ENCODE measurements around the gene COPE. TPM values are rescaled to one million over a fixed set of nuclear protein-coding genes. Genes with fewer than 3 reads are reported as not detected.

Gene COPE
- total RNA-seq, 1 donor from 2014 or later, result 287 TPM

DNA sequence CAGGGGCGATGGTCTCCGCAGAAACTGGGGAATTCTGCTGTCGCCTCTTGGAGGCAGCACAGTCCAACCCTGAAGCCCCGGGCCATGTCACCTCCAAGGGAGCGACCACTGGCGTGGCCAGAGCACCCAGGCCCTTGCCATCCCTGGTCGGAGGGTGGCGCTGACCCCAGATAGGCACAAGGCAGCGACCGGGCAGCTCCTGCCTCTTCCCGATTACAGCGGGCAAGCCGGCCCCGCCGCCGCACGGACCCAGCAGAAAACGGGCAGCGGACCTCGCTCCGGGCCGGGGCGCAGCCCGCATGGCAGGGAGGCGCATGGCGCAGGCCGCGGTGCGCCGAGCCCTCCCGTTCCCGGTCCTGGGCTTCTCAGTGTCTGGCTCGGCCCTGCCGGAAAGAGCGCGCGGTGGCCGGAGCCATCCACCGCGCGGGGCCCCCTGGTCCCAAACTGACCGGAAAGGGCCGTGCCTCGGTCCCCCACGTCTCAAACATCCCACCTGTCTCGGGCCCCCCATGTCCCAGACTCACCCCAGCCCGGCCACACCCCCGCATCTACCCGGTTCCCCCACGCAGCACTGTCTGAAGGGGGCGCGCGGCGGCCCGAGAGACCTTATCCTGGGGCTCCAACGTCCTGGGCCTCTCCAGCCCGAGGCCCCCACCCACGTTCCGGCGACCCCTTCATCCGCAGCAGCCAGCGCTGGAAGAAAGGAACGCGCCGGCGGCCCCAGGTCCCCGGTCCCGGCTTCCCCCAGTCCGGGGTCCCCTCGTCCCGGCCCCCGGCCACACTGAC, 24.0 kb downstream of the COPE start:
- intact Hi-C loops (cut with micrococcal nuclease), result no loop called here

- intact Hi-C loops (cut with micrococcal nuclease), result no loop called here
Measured at GRCh38 chr19:18894254-18895037, 24.7 kb downstream of the COPE start.

GRCh38 chr19:18893587-18894253, 25.5 kb downstream of the COPE start:
- intact Hi-C loops (cut with micrococcal nuclease), result no loop called here

DNA sequence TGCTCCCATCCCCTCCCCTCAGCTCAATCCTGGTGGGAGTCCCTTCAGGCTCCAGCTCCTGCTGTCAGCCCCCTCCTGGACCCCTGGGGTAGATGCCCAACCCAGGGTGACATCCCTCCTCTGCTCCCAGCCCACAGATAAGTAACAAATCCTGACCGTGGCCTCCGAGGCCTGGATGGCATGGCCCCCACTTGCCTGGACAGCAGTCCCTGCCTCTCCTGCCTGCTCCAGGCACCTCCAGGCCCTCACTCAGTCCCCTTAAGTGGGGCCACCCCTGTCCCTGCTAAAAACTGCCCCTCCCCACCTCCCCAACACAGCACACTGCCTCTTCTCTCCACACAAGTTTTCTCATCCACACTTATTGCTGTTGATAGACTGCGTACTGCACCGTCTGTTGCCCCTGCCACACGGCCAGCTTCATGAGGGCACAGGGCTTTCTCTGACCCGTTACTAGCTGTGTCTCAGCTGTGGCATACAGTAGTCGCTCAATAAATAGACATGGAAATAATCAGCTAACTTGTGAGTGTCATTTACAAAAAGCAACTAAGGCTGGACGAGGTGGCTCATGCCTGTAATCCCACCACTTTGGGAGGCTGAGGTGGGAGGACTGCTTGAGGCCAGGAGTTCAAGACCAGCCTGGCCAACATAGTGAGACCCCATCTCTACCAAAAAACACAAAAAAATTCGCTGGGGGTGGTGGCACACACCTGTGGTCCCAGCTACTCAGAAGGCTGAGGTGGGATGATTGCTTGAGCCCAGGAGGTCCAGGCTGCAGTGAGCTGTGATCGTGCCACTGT, 29.0 kb downstream of the COPE start:
- intact Hi-C loops (cut with micrococcal nuclease), result no loop called here

DNA sequence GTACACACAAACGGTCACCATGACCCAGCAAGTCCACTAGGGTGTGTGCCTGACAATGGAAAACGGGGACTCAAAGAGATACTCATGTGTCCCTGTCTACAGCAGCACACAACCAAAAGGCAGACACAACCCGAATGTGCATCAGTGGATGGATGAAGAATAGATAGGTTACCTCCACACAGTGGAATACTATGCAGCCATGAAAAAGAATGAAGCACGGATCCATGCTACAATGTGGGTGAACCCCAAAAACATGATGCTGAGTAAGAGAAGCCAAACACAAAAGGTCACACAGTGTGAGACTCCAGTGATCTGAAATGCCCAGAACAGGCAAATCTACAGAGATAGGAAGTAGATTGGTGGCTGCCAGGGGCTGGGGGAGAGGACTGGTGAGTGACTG, 32.2 kb downstream of the COPE start:
- intact Hi-C loops (cut with micrococcal nuclease), result no loop called here

DNA sequence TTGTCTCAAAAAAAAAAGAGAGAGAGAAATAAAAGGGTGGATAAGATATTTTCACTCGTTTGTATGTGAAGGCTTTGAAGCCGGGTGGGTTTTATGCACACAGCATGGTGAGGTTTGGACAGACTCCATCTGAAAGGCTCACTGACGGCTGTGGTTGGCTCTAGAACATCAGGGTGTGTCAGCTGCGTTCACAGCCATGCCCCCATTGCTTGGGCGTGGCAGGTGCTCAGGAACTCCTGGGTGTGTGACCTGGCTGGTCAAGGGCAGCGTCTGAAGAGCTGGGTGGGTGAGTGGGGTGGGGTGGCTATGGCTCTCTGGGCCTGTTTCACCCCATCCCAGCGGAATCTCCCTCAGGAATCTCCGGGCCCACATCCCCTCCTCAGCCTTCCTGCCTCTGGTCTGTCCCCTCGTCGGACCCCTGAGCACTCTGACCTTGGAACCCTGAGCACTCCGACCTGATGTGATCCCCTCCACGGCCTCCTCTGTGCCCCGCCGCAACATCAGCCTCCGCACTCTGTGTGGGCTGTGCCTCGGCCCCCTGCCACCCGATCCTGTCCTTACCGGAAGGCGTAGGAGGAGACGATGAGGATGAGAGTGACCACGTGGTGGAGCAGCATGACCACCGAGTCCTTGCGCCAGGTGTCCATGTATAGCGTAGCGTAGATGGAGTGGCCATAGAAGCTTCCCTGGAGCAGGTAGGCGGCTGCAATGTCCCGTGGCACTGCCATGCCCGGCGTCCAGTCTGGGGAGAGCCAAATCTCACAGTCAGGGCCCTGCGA, 35.5 kb downstream of the COPE start:
- intact Hi-C loops (cut with micrococcal nuclease), result no loop called here

DNA sequence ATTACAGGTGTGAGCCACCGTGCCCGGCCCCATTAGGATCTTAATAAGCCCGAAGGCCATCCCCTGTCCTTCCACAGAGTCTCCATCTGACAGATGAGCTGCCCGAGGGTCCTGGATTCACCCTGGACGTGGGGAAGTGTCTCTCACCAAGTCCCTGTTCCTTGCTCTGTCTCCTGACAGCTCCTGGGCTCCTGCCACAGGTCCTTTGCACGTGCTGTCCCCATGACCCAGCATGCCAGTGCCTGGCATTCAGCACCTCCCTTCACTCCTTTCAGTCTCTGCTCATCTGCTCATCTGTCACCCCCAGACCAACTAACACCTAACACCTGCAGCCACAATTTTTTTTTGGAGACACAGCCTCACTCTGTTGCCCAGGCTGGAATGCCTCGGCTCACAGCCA, 37.7 kb downstream of the COPE start:
- intact Hi-C loops (cut with micrococcal nuclease), result no loop called here

DNA sequence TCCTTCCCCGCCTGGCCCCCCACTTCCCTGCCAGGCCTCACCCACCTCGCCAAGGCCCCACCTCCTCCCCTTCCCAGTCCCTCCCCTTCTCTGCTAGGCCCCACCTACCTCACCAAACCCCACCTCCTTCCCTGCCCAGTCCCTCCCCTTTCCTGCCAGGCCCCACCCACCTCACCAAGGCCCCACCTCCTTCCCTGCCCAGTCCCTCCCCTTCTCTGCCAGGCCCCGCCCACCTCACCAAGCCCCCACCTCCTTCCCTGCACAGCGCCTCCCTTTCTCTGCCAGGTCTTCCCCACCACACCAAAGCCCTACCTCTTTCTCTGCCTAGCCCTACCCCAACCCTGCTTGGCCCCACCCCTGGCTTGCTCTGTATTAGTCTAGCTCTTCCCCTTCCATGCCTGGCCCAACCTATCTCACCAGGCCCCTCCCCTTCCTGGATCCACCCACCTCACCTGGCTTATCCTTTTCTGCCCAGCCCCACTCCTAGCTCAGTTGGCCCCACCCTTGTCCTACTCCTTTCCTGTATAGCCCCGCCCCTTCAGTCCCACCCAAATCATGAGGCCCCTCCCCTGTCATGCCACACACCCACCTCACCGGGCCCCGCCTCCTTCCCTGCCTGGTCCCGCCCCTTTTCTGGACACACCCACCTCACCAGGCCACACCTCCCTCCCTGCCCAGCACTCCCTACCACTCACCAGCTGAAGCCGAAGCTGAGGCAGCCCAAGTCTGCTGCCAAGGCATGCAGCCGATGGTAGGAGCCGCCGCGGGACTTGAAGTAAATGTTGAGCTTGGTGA, 39.4 kb downstream of the COPE start:
- intact Hi-C loops (cut with micrococcal nuclease), result loop anchor here (1.0 kb wide), 2 partner anchors 53 to 243 kb away; no protein-coding TSS in a partner anchor

- intact Hi-C loops (cut with micrococcal nuclease), result loop anchor here (1.0 kb wide), 1 partner anchor 53 kb away; no protein-coding TSS in a partner anchor
Measured at GRCh38 chr19:18878858-18879578, 40.2 kb downstream of the COPE start.

DNA sequence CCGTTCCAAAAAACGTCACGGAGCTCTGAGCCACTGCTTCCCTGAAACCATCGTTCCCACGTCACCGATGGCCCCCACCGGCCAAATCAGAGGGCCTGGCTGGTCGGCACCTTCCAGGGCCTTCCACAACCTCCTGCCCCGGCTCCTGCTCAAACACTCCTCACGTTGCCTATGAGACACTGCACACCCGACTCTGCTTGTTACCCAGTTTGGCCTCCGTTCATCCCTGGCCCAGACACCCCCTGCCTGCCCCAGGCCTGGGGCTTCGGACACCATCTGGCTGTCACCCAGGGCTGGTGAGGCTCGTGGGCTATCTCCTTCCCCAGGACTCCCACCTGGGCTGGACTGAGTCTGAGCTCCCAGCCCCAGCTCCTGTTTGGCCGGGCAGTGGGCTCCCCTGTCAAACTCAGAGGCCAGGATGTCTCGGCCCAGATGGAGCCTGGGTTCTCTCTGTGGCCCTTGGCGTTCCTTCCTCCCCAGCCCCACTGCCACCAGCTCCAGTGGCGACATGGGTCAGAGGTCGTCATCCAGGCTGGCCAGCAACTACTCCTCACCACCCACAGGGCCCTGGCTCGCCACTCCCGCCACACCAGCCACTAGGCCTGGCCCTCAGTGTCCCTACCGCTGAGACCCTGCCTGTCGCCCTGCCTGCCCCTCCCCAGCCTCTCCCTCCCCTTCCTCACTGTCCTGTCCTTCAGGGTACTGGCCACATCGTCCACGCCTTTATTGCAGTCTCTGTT, 41.0 kb downstream of the COPE start:
- intact Hi-C loops (cut with micrococcal nuclease), result no loop called here

DNA sequence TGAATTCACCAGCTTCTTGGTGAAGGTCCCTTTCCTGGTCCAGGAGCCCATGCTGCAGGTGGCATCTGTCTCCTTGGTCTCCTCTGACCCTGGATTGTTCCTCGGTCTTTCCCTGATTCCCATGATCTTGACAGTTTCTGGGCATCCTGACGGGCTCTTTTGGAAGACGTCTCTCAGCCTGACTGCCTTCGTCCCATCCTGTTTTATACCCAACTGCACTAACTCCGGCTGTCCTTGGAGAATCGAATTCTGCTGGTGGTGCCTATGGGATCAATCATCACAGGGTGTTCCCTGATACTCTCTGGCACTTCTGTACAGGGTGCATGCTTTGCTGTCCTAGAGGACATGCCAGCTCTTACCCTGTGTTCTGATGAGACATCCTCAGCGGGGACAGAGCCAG, 42.3 kb downstream of the COPE start:
- intact Hi-C loops (cut with micrococcal nuclease), result no loop called here

DNA sequence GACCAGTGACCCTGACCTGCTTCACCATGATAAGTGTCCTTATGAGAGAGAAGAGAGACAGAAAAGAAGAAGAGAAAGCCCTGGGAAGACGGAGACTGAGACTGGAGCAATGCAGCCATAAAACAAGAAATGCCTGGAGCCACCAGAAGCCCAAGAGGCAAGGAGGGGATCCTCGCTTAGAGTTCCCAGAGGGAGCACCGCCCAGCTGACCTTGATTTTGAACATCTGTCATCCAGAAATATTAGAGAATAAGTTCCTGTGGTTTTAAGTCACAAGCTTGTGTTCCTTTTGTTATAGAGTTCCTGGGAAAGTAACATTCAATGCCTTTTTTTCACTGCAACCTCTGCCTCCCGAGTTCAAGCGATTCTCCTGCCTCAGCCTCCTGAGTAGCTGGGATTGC, 43.5 kb downstream of the COPE start:
- intact Hi-C loops (cut with micrococcal nuclease), result no loop called here

GRCh38 chr19:18871543-18871942, 47.6 kb downstream of the COPE start:
- intact Hi-C loops (cut with micrococcal nuclease), result no loop called here

DNA sequence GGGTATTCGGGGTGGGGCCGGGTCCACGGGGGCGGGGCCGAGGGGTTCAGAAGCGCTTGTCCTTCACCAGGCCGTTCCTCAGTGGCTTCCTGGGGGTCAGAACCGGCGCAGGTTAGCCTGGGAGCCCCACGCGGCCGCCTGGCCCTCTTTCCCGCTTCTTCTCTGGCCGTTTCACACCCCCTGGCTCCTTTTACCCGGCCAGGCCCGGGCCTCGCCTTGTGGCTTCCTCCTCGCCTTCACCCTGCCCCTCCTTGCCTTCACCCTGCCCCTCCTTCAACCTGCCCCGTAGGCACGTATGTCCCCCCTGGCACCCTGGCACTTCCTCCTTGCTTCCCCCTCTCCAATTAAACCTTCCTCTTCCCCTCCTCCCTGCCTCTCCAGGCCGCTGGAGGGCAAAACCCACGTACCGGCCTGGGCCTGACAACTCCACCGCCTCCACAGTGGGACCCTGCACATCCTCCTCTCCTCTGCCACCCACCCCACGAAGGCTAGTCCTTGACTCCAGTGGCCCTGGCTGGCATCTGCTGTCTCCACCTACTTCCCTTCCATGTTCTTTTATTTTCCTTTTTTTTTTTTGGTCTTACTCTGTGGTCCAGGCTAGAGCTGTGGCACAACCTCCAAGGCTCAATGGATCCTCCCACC, 48.5 kb downstream of the COPE start:
- intact Hi-C loops (cut with micrococcal nuclease), result no loop called here

DNA sequence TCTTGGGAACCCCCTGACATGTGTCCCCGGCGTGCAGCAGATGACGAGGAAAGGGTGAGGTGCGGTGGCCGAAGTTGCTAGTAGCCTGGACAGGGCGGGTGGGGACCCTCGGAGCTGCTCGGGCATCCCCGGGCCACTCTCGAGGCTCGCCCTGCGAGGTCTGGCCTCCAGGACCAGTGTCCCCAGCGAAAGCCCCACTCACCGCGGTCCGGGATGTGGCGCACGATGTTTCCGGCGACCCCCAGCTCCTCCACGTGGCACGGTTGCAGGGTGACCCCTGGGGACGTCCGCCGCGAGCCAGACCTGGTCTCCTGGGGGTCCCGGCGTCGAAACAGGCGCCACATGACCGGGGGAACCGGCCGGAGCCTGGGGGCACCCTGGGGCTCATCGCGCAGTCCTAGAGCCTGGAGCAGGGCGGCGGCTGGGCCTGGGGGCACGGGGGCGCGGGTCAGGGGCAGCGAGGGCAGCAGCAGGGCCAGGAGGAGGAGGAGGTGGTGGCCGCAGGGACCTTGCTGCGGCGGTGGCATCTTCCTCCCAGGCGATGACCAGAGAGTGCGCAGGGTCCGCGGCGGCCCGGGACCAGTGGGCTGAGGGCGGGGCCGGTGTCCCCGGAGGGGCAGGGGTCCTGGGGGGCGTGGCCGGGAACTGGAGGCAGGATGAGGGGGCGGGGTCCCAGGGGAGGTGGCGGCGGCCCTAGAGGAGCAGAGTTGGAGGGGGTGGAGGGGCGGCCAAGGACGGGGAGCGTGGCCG, 49.2 kb downstream of the COPE start:
- intact Hi-C loops (cut with micrococcal nuclease), result no loop called here

GRCh38 chr19:18869023-18869618, 50.1 kb downstream of the COPE start:
- intact Hi-C loops (cut with micrococcal nuclease), result no loop called here

All from T-helper 1 cell treated with Interleukin-12 subunit alpha and Interleukin-12 subunit beta and Interleukin-4 antibody, amounts not matched to agents 30 ng/mL and 1 ng/mL, for 36 hours (primary cell).